GM12872 (cell line): ENCODE measurements around the gene GLDC.

Experiments
- CTCF ChIP-seq: IDR thresholded peaks from 3 replicates; pipeline ENCODE4 v1.5.1; 2011; ENCODE audit warnings: low read depth, mild to moderate bottlenecking, low read length, moderate library complexity; ENCODE audit not compliant: insufficient read depth

The GLDC gene

GRCh38 chr9:6645355-6646292 lies at the start of gene GLDC:
TSS of gene GLDC (minus strand) at chr9:6645729. CDS start at chr9:6645499, 230 bp downstream.
- TF ChIP-seq CTCF: no peak

- no peak for TF ChIP-seq CTCF
Measured at GRCh38 chr9:6692881-6693361, 47.4 kb upstream of the GLDC start.

- TF ChIP-seq CTCF: no peak
Measured at GRCh38 chr9:6692433-6692832, 46.9 kb upstream of the GLDC start.

- no peak for TF ChIP-seq CTCF
Measured at GRCh38 chr9:6689893-6690674, 44.6 kb upstream of the GLDC start.

GRCh38 chr9:6687180-6687579 lies 41.7 kb upstream of the GLDC start:
- TF ChIP-seq CTCF: no peak

- TF ChIP-seq CTCF: peak; percentile 45; the same call in 2 of the 3 replicates
Measured at GRCh38 chr9:6686396-6686795, 40.9 kb upstream of the GLDC start.

GRCh38 chr9:6681957-6682501 lies 36.5 kb upstream of the GLDC start:
- no peak for TF ChIP-seq CTCF
